Testis (tissue), 3 donors: ENCODE data around the gene CFAP61. TPM values are rescaled to one million over a fixed set of nuclear protein-coding genes. Genes with fewer than 3 reads are reported as not detected.

Source experiments
- DNase-seq: peaks from one replicate; pipeline ENCODE4 v3.0.0-alpha.2; 2019
- H3K27ac ChIP-seq, 2 donors: fragments of 200-600 bp; sonication (generic); one replicate each; pipeline ENCODE4 v1.5.1; 2019
- H3K27me3 ChIP-seq: fragments of 200-600 bp; sonication (generic); one replicate; pipeline ENCODE4 v1.5.1; 2019
- H3K36me3 ChIP-seq: fragments of 200-600 bp; sonication (generic); one replicate; pipeline ENCODE4 v1.5.1; 2017; ENCODE audit warnings: low read depth; ENCODE audit errors: missing control alignments
- H3K4me1 ChIP-seq: fragments of 200-600 bp; sonication (generic); one replicate; pipeline ENCODE4 v1.5.1; 2019
- H3K4me3 ChIP-seq, 2 donors: fragments of 200-600 bp; sonication (generic); one replicate each; pipeline ENCODE4 v1.5.1; 2017 to 2019
- H3K9me3 ChIP-seq: fragments of 200-600 bp; sonication (generic); one replicate; pipeline ENCODE4 v1.5.1; 2017
- POLR2A ChIP-seq: fragments of 450-650 bp; IDR thresholded peaks from one replicate; pipeline ENCODE4 v1.6.1; 2017; ENCODE audit warnings: antibody characterized with exemption, mild to moderate bottlenecking, moderate library complexity
- whole genome bisulfite sequencing, 2 donors: methylation state at CpG; one replicate each; pipeline ENCODE4 v1.1.5; 2018; 5-methylcytosine and 5-hydroxymethylcytosine counted together
- intact Hi-C: fragments of 100-400 bp; cut with DNase I; formaldehyde crosslinking; loops from one replicate; pipeline ENCODE4 v1.15.1; 2023; ENCODE audit warnings: low total_unique reads
- polyA plus RNA-seq: library from polyadenylated mRNA; stranded (reverse); fragments of 350-450 nt; fragmentation: Illumina TruSeq; extraction: RNeasy Lipid Tissue Mini Kit (QIAGEN cat#74804); gene quantifications from one replicate; pipeline ENCODE4 v1.2.3, GENCODE V29; 2014; ENCODE audit warnings: low read depth, low replicate concordance; ENCODE audit not compliant: insufficient read depth
- total RNA-seq, 2 donors: library from RNA; depleted of rRNA; stranded (reverse); fragments of >200 nt; gene quantifications; one replicate each; pipeline ENCODE4 v1.2.3, GENCODE V29; 2016
- TF ChIP-seq, protein P1 (sequence below), 3 experiments: fragments of 450-650 bp in 2 of 3; fragments of 200-600 bp in 1 of 3; sonication (generic) in 1 of 3; IDR thresholded peaks; one replicate each; pipeline ENCODE4 v1.5.1; 2016 to 2019; ENCODE audit warnings: antibody characterized with exemption in 3 of 3, mild to moderate bottlenecking in 2 of 3, moderate library complexity in 1 of 3

The CFAP61 gene
- total and polyA plus RNA-seq, 3 donors from 2014 or later = 21.4 to 76.0 (median 27.3) TPM

DNA sequence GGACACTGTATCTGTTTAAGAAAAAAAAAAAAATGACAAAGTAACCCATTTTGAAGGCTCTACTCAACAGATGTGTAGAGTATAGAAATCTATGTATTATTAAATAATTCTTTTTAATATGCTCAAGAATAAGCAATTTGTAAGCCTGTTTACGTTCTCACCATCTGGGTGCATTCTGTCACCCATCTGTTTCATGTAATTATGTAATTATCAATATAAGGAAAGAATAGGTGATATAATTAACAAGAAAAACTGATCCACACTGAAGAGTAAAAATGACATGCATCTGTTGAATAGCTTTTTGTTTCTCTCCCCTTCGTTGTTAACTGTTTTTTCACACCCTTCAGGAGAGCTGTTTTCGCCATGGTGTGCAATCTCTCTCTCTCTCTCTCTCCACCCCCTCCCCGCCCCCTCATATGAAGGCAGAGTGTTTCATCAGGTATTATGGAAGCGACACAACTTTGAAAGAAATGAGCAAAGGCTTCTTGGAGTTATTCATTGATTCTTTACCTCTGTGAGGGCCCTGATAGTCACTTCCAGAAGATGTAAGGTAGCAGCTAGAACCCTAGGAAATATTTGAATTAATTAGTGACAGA is 161.3 kb downstream of the CFAP61 start:
- Histone ChIP-seq H3K9me3 (no peaks in the 10 kb centered on the region), H3K27ac (no peak overlapping the region), H3K36me3 (no peaks in the 10 kb centered on the region), H3K27me3 (no peaks in the 10 kb centered on the region), H3K4me1 (no peaks in the 10 kb centered on the region), H3K4me3 (no peak overlapping the region)
- WGBS, 2 donors = 77% methylated on average over 5 of the region's 5 CpGs
- TF ChIP-seq POLR2A = no peak
- TF ChIP-seq, protein P1, sequence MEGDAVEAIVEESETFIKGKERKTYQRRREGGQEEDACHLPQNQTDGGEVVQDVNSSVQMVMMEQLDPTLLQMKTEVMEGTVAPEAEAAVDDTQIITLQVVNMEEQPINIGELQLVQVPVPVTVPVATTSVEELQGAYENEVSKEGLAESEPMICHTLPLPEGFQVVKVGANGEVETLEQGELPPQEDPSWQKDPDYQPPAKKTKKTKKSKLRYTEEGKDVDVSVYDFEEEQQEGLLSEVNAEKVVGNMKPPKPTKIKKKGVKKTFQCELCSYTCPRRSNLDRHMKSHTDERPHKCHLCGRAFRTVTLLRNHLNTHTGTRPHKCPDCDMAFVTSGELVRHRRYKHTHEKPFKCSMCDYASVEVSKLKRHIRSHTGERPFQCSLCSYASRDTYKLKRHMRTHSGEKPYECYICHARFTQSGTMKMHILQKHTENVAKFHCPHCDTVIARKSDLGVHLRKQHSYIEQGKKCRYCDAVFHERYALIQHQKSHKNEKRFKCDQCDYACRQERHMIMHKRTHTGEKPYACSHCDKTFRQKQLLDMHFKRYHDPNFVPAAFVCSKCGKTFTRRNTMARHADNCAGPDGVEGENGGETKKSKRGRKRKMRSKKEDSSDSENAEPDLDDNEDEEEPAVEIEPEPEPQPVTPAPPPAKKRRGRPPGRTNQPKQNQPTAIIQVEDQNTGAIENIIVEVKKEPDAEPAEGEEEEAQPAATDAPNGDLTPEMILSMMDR (IDR thresholded peaks at IDR 0.05) = no peak
- intact Hi-C loops = no loop called here
- DNase-seq = no peak

DNA sequence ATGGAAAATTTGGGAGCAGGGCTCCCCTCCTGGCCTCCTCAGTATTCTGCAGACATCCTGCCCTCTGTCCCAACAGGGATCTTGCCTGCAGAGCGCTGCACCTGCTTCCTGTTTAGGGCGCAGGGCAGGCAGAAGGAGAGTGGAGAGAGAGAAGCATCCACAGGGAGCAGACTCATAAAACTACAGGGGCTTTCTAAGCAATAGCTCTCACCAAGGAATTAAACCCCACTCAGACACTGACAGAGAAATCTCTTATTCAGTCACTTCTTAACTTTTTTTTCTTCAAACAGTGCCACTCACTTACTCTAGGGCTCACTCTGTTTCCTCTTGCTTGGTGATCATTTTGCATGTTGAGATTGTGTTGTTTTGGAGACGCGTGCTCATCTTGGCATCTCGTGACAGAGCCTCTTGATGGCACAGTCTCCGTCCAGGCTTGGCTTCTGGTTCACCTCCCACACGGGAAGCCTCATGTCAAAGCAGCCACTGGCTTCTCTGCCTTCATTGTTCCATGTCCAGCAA is 162.5 kb downstream of the CFAP61 start:
- no peaks in the 10 kb centered on the region for H3K36me3 ChIP-seq
- WGBS, 2 donors = 66 to 76% methylated on average over 7 of the region's 7 CpGs
- H3K27ac ChIP-seq = no peak overlapping the region
- no peak for DNase-seq
- no peaks in the 10 kb centered on the region for H3K27me3 ChIP-seq
- intact Hi-C loops = no loop called here
- no peaks in the 10 kb centered on the region for H3K9me3 ChIP-seq
- H3K4me1 ChIP-seq = no peaks in the 10 kb centered on the region
- H3K4me3 ChIP-seq = no peak overlapping the region
- TF ChIP-seq, protein P1 (IDR thresholded peaks at IDR 0.05) = no peak
- TF ChIP-seq POLR2A = no peak

DNA sequence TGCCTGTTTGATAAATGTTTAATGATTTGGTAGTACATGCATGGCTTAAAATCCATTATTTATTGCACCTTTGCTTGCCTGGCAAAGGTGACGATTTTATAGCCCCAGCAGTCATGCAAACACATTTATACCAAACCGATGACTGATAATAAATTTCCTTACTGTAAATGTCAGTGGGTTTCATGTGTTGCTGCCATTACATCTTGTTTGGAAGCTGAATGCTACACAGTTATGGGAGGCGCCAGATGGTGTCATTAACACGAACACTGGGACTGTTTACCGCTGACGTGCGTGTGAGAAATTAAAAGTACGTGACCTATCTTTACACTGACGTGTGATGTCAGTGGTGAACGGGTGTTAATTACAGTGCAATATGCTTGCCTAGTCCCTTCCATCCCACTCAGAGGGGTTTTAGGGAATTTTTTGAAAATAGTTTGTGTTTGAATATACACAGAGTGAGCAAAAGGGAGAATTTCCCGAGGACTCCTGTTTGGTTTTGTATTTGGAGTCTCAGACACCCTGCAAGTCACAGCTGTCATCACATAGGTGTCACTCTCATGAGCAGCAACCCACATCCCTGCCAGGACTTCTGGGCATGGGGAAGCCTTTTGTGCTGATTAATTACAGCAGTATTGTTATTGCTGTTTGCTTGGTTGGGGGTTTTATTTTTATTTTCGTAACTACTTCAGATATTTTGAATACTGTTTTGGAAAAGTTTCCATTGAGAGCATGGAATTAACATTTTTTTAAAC is 163.8 kb downstream of the CFAP61 start:
- no peaks in the 10 kb centered on the region for H3K27me3 ChIP-seq
- TF ChIP-seq, protein P1 (IDR thresholded peaks at IDR 0.05) = no peak
- TF ChIP-seq POLR2A = no peak
- no peaks in the 10 kb centered on the region for H3K4me1 ChIP-seq
- no peak overlapping the region for H3K4me3 ChIP-seq
- no peak overlapping the region for H3K27ac ChIP-seq
- intact Hi-C loops = no loop called here
- 60 to 67% methylated on average over 12 of the region's 12 CpGs for WGBS, 2 donors
- no peaks in the 10 kb centered on the region for H3K36me3 ChIP-seq
- DNase-seq = no peak
- H3K9me3 ChIP-seq = no peaks in the 10 kb centered on the region

DNA sequence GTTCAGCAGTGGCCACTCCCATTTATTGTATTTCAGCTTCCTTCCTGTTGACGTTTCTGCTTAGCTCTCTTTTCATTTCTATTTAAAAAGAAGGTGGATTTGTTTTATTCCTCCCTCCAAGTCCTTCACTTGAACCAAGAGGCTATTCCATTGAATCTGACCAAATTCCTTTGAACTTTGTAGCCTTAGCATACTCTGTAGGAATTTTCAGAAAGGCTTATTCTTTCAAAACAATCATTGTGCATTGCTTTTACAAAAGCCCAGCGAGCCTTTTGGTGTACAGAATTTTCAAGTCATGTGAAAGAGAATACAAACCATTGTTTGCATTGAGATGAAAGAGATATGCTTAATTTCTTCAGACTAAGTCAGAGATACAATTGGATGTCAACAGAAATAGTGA is 164.6 kb downstream of the CFAP61 start:
- TF ChIP-seq POLR2A = no peak
- TF ChIP-seq, protein P1 (IDR thresholded peaks at IDR 0.05) = no peak
- intact Hi-C loops = no loop called here
- Histone ChIP-seq H3K9me3 (no peaks in the 10 kb centered on the region), H3K4me1 (no peaks in the 10 kb centered on the region), H3K4me3 (no peak overlapping the region), H3K36me3 (no peaks in the 10 kb centered on the region), H3K27ac (no peak overlapping the region), H3K27me3 (no peaks in the 10 kb centered on the region)
- DNase-seq = no peak
- 60 to 78% methylated on average over 2 of the region's 2 CpGs for WGBS, 2 donors
